CD4-positive, alpha-beta T cell treated with Interleukin-17A for 1 hour (primary cell): Measurements from ENCODE around the gene VAX1.
"Not testable (repeated sequence)": the region's sequence is repeated elsewhere in the genome, so short reads cannot be mapped to it uniquely, and the experiment has no call there.

Experiments
- DNase-seq: peaks from one replicate; pipeline ENCODE4 v3.0.0-alpha.2; 2020

The VAX1 gene

DNA sequence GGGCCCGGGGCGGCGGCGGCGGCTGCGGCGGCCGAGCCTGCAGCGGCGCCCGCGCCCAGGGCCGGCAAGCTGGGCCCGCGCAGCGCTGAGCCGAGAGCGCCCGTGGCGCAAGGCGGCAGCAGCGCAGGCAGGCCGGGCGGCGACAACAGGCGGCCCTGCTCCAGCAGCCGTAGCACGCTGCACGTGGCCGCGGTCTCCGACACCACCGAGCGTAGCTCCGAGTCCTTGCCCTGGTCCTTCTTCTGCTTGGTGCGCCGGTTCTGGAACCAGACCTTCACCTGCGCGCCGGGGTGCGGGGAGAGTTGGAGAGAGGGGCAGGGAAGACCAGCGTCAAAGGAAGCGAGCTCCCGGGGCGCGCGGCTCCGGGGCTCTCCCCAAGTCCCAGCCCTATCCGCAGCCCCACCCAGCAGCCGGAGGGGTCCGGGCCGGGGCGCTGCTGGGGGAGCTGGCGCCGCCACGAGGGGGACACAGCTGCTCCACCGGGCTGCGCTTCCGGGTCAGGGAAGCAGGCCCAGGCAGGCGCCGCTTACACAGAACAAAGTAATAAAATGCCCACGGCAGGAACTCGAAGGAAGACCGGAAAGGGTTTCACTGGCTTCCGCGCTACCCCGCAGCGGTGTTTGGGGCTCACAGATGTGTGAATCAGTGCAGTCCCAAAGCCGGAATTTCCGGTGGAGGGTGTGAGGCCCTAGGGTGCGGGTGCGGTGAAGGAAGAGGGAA lies 3.6 kb downstream of the VAX1 start:
- no peak for DNase-seq

DNA sequence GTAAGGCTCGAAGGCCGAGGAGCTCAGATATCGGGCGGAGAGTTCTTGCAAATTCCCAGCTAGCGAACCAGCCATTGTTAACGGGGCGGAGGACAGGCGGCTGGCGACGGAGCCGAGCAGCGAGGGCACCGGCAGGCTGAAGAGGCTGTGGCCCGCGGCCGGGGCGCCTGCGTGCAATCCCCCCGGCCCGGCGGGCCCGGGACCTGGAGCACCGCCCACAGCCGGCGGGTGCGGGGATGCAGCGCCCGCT lies 4.1 kb downstream of the VAX1 start:
- no peak for DNase-seq

DNA sequence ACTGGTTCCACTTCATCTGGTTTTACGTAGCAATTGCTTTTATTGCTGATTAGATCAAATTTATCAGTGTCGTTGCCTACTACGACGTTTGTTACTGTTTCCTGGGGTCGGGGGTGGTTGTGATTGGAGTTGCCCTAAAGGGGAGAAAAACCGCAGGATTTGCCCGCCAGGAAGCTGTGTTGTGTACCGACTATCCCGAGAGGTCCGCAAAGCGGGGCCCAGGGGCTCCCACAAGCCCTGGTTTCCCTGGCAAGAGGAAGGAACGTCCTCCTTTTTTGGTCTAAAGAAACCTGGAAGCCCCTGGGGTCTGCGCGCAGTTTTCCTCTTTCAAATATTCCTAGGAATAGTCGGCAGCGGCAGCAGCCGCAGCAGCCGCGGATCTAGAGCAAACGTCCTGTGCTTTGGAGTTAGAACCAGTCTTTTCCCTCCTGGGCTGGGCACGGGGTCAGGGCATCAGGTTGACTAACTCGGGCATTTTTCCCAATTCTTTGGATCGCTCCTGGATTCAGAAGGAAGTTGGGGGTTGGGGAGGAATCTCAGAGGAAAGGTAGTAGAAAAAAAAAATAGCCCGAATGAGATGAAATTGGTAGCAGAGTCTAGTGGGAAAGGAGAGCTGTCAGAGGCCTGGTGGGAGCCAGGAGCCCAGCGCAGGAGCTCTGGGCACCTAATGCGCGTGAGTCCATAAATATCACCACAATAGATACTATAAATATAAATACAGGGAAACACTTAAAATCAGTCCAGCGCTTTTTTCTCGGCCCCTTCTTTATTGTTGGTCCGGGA lies 4.6 kb downstream of the VAX1 start:
- DNase-seq: no peak

DNA sequence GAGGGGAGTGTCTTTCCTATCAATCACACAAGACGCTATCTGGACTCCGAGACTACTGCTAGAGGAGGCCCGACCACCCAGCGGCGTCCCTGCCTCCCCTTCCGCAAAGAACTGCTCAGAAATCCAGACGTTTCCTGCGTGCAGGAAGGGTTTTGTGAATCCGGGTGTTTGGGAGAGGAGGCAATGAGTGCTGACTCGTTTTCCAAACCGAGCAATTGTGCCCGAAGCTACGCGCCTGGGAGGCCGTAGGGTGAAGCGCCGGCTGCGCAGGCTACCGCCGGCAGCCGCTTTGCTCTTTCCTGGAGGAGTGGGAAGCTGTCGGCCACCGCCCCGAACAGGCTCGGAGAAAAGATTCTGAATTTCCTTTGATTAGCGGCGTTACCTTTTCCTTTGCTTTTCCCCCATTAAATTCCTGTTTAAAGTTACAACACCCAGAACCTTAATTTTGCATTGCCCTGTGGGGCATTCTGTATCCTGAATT lies 5.3 kb downstream of the VAX1 start:
- no peak for DNase-seq

DNA sequence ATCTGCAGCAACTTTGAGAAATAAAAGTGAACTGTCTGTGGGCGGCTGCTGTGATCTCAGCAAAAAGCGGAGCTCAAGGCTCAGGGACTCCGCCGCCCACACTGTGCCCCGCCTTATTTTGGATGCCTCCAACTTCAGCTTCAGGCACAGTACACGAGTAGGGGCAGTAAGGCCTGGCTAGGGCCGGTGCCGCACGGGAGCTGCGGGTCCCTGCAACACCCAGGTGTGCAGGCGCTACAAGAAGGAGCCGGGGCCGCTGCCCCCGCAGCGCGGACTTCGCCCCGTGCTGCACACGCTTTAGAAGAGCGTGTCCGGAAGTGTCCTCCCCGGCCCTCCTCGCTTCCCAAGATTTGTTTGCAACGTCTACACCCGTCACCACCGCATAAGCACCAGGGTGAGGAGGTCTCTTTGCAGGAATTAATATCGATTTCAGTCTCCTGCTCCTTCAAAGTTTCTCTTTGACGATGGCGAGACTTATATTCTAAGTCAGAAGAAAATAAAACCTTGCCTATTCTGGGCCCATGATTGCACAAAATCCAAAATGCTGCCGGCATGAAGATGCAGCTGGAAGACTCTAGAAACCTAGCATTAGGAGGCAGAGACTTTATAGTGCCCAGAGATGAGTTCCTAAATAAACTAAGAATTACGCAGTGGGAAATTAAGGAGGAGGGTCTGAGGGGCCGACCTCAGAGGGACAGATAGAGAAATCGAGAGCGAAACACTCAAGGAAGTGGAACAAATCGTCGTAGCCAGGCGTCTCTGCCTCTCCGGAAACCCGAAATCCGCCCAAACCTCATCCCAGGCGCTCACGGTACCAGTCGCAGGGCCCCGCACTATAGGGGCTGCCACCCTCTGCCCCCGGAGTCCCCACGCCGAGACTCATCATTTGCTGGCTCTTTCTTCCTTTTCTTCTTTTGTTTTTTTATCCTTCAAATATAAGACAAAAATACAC lies 6.4 kb downstream of the VAX1 start:
- DNase-seq: no peak

DNA sequence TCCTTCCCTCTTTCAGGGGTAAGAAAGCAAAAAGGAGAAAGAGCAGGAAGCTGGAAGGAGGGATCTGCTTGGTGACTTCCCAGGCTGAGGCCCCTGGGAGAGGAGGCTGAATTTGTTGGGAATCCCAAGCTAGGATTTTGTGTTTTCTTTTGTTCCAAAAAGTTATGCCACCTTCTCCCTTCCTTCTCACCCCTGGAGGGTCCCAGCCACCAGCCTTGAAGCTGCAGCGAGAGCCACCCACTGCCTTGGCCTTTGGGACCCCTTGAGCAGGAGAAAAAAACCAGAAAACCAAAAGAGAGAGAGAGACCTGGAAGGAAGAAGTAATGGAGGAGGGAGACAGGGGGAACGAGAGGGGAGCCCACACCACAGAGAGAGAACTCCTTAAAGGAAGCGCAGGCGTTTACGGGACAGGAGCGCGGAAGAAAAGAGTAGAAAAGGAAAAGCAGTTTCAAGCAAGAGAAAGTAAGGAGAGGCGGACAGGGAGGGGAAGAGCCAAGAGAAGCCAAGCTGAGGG lies 7.2 kb downstream of the VAX1 start:
- no peak for DNase-seq

DNA sequence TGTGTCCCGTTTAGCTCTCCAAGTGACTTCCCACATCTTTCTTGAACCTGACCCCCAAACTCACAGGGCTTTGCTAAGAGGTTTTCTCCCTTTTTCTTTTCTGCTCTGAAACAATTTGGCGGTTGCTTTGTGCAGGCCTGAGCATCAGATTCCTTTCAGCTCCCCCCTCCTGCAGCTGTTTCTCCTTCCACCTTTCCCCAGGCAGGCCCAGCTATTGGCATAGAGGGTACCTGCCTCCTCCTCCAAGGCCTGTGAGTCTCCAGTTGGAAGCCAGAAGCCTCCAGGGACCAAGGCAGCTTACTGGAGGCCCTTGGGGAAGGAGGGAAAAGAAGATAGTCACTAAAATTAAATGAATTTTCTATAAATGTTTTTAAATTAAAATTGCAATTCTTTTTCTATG lies 7.7 kb downstream of the VAX1 start:
- DNase-seq: no peak

DNA sequence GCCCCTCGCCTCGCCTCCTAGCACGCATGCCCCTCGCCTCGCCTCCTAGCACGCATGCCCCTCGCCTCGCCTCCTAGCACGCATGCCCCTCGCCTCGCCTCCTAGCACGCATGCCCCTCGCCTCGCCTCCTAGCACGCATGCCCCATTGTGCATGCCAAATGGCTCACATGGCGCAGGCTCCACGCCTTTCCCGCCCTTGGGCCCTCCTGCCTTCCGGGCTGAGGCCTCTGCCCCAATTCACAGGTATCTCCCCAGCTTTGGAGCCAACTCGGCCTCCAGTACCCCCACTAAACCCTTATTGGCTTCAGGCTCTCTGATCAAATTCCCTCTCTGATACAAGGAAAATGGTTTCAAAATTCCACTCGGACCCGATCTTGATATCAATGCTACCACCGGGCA lies 11.4 kb downstream of the VAX1 start:
- not testable (repeated sequence) for DNase-seq

DNA sequence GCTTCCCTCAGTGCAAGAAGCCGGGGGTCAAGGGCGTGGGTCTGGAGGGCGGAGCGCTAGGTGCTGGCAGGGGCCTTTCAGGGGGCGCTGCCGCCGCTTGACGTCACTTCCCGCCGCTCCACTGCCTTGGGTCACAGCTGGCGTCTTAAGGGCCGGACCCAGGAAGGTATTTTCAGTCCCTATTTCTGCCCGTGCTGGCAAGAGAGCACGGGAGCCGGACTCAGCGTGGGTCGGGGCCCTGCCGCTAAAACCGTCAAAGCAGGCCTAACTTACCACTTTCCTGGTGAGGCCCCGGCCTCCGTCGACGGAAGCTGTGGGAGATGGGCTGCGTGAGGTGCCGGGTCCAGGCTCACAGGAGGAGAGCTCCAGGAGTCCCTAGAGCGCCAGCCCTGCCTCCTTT lies 12.0 kb downstream of the VAX1 start:
- DNase-seq: no peak

DNA sequence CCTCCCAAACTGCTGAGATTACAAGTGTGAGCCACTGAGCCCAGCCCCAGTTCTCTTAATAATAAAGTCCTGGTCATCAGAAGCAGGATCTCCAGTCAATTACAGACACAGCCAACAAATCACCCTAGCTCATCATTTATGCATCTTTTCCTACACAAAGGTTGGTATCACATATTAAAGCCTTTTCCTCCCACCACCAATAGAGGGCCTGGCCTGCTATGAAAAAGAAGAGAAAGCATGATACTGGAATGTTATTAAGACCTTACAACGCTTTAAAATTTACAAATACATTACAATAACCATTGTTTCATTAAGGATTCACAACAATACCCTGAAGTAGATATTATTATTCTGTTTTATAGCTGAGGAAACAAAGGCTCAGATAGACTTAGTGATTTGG lies 25.9 kb downstream of the VAX1 start:
- DNase-seq: no peak

DNA sequence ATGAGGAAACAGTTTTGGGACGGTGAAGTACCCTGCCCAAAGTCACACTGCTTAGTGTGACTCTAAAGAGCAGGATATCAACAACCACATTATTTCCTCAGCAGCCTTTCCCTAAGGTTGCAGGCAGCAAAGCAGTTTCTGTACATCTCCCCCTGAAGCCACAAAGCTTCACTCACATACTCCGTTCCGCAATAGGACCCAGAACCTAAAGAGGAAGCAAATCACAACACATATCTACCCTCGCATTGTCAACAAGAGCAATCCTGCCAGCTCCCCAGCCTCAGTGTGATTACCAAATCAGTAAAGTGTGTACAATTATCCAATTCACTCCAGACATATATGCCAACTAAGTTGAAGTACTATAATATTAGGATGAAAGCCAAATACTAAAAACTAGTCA lies 30.8 kb downstream of the VAX1 start:
- DNase-seq: no peak

DNA sequence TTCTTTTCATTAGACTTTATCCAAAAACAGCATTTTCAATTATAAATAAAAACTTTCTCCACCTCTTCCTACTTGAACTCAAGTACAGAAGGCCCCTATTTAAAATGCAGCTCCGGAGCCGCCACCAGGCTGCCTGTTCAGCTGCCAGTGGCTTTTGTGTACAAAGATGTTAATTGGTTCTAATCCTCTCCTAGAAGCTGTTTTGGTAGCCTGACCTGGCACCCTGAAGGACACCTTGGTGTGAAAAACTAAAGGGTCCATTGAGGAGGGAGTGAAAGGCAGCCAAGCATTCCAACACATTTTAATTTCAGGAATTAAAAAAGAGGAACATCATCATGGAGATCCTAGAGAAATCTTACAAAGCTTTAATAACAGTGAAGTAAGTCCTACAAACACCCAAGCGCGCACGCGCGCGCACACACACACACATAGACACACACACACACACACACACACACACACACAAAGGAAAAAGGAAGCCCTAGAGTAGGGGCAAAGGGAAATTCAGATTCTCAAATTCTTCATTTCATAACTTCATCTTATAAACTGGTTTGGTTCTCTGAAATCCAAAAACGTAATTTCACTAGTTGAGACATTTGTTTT lies 41.4 kb downstream of the VAX1 start:
- DNase-seq: no peak

DNA sequence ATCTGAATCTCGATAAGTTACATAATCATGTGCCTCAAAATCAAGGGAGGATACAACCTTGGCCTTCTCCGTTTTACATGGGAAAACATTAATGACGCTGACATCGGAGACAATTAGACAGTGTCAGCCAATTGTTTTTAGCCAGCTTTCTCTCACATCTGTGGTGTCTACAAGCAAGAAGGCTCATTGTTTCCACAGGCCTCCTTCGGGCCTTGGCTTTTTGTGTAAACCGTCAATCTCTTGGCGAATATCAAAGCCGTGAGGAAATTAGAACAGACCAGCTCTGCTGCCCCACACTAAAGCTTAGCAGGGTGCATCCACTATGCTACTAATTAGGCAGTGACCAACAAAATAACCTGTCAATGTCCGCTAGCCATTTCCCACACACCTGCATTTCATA lies 43.2 kb downstream of the VAX1 start:
- no peak for DNase-seq

DNA sequence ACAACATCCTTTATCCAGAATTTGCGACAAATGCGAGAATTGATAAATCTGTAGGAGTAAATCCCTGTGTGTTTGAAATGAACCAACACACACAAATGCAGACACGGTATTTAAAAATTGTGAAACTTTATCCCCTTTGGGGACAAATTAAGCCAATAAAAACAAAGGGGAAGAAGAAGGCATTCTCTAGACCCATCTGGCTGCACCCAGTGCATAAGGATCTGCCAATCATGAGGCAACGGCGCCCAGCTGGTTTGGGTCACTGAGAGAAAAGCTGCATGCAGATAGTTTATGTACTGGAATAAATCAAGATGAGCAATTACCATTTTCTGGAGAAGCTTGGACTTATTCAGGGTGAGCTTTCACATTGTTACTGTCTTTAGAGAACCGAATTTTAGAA lies 45.7 kb downstream of the VAX1 start:
- no peak for DNase-seq

DNA sequence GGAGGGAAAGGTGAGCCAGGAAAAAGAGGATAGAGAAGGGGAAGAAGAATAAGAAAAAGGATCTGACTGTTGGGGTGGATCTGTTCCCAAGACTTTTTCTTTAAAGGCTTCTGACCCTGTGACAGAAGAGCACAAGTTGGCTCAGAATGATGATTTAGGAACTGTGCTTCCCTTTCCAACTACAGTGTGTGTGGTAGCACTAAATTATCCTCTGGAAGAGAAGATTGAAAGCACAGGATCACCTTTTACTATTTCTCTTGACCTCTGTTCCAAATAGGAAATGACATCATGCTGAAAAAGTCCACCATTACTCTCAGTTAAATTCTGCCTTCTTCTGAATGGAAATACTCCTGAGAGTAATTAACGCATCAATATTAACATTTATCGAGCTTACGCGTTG lies 47.2 kb downstream of the VAX1 start:
- DNase-seq: no peak

DNA sequence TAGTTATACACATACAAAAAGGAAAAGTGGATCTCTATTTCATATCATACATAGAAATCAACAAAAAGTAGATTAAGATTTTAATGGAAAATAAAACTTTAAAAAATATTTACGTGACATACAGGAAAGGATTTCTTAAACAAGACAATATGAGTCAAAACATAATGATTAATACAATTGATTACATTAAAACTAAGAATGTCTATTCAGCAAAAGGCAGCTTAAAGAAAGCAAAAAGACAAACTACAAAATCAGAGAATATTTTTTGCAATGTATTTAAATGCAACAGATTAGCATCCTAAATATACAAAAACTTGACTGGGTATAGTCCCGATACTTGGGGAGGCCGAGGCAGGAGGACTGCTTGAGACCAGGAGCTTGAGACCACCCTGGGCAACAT lies 50.5 kb downstream of the VAX1 start:
- no peak for DNase-seq

DNA sequence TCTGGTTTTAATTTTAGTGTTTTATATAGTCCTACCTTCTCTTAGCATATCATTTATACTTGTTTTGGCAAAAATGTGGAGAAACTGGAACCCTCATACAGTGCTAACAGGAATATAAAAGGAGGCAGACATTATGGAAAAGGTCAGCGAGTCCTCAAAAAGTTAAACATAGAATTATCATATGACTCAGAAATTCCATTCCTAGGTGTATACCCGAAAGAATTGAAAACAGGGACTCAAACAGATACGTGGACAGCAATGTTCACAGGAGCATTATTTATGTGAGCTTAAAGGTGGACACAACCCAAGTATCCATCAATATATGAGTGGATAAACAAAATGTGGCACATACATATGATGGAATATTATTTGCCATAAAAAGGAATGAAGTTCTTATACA lies 51.5 kb downstream of the VAX1 start:
- no peak for DNase-seq

DNA sequence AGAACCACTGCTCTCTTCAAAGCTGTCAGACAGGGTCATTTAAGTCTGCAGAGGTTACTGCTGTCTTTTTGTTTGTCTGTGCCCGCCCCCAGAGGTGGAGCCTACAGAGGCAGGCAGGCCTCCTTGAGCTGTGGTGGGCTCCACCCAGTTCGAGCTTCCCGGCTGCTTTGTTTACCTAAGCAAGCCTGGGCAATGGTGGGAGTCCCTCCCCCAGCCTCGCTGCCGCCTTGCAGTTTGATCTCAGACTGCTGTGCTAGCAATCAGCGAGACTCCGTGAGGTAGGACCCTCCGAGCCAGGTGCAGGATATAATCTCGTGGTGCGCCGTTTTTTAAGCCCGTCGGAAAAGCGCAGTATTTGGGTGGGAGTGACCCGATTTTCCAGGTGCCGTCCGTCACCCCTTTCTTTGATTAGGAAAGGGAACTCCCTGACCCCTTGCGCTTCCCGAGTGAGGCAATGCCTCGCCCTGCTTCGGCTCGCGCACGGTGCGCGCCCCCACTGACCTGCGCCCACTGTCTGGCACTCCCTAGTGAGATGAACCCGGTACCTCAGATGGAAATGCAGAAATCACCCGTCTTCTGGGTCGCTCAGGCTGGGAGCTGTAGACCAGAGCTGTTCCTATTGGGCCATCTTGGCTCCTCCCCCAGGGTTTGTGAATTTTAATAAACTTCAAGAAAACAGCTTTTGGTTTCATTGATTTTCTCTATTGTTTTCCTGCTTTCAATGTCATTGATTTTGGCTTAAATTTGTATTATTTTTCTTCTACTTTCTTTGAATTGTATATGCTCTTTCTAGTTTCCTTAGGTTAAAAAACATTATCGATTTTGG lies 53.4 kb downstream of the VAX1 start:
- DNase-seq: not testable (repeated sequence)
